ENCODE data around the gene CDK15.

GRCh38 chr2:201774546-201774945 lies 31.8 kb upstream of the CDK15 start:
- TF ChIP-seq, protein P1, sequence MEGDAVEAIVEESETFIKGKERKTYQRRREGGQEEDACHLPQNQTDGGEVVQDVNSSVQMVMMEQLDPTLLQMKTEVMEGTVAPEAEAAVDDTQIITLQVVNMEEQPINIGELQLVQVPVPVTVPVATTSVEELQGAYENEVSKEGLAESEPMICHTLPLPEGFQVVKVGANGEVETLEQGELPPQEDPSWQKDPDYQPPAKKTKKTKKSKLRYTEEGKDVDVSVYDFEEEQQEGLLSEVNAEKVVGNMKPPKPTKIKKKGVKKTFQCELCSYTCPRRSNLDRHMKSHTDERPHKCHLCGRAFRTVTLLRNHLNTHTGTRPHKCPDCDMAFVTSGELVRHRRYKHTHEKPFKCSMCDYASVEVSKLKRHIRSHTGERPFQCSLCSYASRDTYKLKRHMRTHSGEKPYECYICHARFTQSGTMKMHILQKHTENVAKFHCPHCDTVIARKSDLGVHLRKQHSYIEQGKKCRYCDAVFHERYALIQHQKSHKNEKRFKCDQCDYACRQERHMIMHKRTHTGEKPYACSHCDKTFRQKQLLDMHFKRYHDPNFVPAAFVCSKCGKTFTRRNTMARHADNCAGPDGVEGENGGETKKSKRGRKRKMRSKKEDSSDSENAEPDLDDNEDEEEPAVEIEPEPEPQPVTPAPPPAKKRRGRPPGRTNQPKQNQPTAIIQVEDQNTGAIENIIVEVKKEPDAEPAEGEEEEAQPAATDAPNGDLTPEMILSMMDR (IDR thresholded peaks at IDR 0.05): no peak
- TF ChIP-seq POLR2A (IDR thresholded peaks at IDR 0.05): no peak

Measured in body of pancreas (tissue), 4 donors.